Endothelial cell of umbilical vein (primary cell): Measurements from ENCODE around the gene SELENOO. TPM values are rescaled to one million over a fixed set of nuclear protein-coding genes. Genes with fewer than 3 reads are reported as not detected.

Source experiments
- BruUV-seq: library from RNA; stranded (reverse); fragments of 400-500 nt; replicated peaks from 2 replicates; lab custom pipeline; 2021; lab: Mats Ljungman, UMichigan
- CTCF ChIA-PET: fragments of 300-600, 350-600 bp; sonication (Branson Sonifier 250); formaldehyde crosslinking; loops from one replicate; lab custom pipeline; 2021; ENCODE audit warnings: antibody characterized with exemption, inconsistent platforms; lab: Charles Lee
- POLR2A ChIA-PET: fragments of 300-600, 350-600 bp; sonication (Branson Sonifier 250); formaldehyde crosslinking; loops from one replicate; lab custom pipeline; 2021; ENCODE audit warnings: antibody characterized with exemption, inconsistent platforms; lab: Charles Lee
- DNase-seq: peaks from one replicate; pipeline ENCODE4 v3.0.0-alpha.2; 2011; ENCODE audit warnings: low read depth, low spot score
- FAIRE-seq: peaks from 2 replicates; lab custom pipeline; 2011; peaks lifted over from hg19 to GRCh38; lab: Jason Lieb, UNC
- H2AFZ ChIP-seq: 2 replicates; pipeline ENCODE4 v1.6.0; 2012; ENCODE audit warnings: low read depth, low read length, control low read depth, inconsistent platforms
- H3K27ac ChIP-seq: 2 replicates; pipeline ENCODE4 v1.5.1; 2011; ENCODE audit warnings: low read depth, mild to moderate bottlenecking, control low read depth, low read length, moderate library complexity; ENCODE audit not compliant: insufficient read depth
- H3K27me3 ChIP-seq, 2 experiments: 2 replicates each; pipeline versions ENCODE4 v1.6.0 to v1.6.1; 2011; ENCODE audit warnings: low read length in 2 of 2, mixed read lengths in 1 of 2; ENCODE audit not compliant: control insufficient read depth in 2 of 2, insufficient read depth in 2 of 2
- H3K36me3 ChIP-seq, 2 experiments: 2 replicates in 1 of 2; 3 replicates in 1 of 2; pipeline ENCODE4 v1.5.1; 2011; ENCODE audit warnings: low read length in 2 of 2, mild to moderate bottlenecking in 1 of 2, moderate library complexity in 1 of 2; ENCODE audit not compliant: control insufficient read depth in 2 of 2, insufficient read depth in 2 of 2; ENCODE audit errors: extremely low read depth in 1 of 2
- H3K4me1 ChIP-seq: 3 replicates; pipeline ENCODE4 v1.5.1; 2011; ENCODE audit warnings: mild to moderate bottlenecking, low read length; ENCODE audit not compliant: control insufficient read depth, insufficient read depth; ENCODE audit errors: extremely low read depth
- H3K4me2 ChIP-seq: 2 replicates; pipeline ENCODE4 v1.6.1; 2011; ENCODE audit warnings: low read length, control low read depth, mixed read lengths; ENCODE audit not compliant: insufficient read depth
- H3K4me3 ChIP-seq, 3 experiments: fragments of 200-600 bp in 1 of 3; sonication (generic), shearing (Covaris generic) in 1 of 3; replicated peaks in 1 of 3; 2 replicates each; pipeline ENCODE4 v1.5.1; 2011 to 2016; ENCODE audit warnings: control low read depth in 3 of 3, low read length in 3 of 3, mild to moderate bottlenecking in 2 of 3, inconsistent platforms in 1 of 3, low read depth in 1 of 3, moderate library complexity in 1 of 3; ENCODE audit not compliant: insufficient read depth in 1 of 3
- H3K79me2 ChIP-seq: 2 replicates; pipeline ENCODE4 v1.6.0; 2012; ENCODE audit warnings: low read length, inconsistent platforms; ENCODE audit not compliant: control insufficient read depth, insufficient read depth
- H3K9ac ChIP-seq: replicated peaks from 2 replicates; pipeline ENCODE3; 2011; ENCODE audit warnings: low read length, control low read depth; ENCODE audit not compliant: insufficient read depth; ENCODE audit errors: extremely low read depth
- H3K9me1 ChIP-seq: replicated peaks from 3 replicates; pipeline ENCODE4 v1.6.0; 2011; ENCODE audit warnings: mild to moderate bottlenecking, low read length; ENCODE audit not compliant: control insufficient read depth, insufficient read depth; ENCODE audit errors: extremely low read depth
- H3K9me3 ChIP-seq: replicated peaks from 2 replicates; pipeline ENCODE4 v1.5.1; 2012; ENCODE audit warnings: low read length, inconsistent platforms; ENCODE audit not compliant: control insufficient read depth, insufficient read depth
- H4K20me1 ChIP-seq: replicated peaks from 2 replicates; pipeline ENCODE3; 2011; ENCODE audit warnings: mild to moderate bottlenecking, low read length; ENCODE audit not compliant: control insufficient read depth, insufficient read depth; ENCODE audit errors: extremely low read depth
- EZH2 ChIP-seq: IDR thresholded peaks from 2 replicates; pipeline ENCODE4 v1.6.1; 2012; ENCODE audit warnings: borderline replicate concordance, low read depth, mild to moderate bottlenecking, moderate library complexity, low read length, inconsistent platforms; ENCODE audit not compliant: severe bottlenecking
- FOS ChIP-seq: IDR thresholded peaks from 2 replicates; pipeline ENCODE4 v1.6.1; 2011; ENCODE audit warnings: mild to moderate bottlenecking, low read length, moderate library complexity, borderline replicate concordance; ENCODE audit not compliant: insufficient read depth
- GATA2 ChIP-seq: IDR thresholded peaks from 2 replicates; pipeline ENCODE4 v1.7.0; 2011; ENCODE audit warnings: low read depth, mild to moderate bottlenecking, moderate library complexity, mixed read lengths, low read length; ENCODE audit not compliant: insufficient read length, insufficient read depth
- JUN ChIP-seq: IDR thresholded peaks from 2 replicates; pipeline ENCODE4 v1.6.1; 2011; ENCODE audit warnings: borderline replicate concordance, low read depth; ENCODE audit not compliant: insufficient read length, insufficient read depth
- MYC ChIP-seq: IDR thresholded peaks from one replicate; pipeline ENCODE4 v1.6.1; 2011; ENCODE audit warnings: mild to moderate bottlenecking, low read depth, low read length
- POLR2A ChIP-seq: IDR thresholded peaks from 2 replicates; pipeline ENCODE4 v1.6.1; 2012; ENCODE audit warnings: low read depth, mild to moderate bottlenecking, control low read depth, low read length
- POLR2AphosphoS5 ChIP-seq: IDR thresholded peaks from 2 replicates; pipeline ENCODE4 v1.6.1; 2012; ENCODE audit warnings: low read depth, mild to moderate bottlenecking, control low read depth, low read length, moderate library complexity; ENCODE audit not compliant: insufficient read depth
- dilution Hi-C: fragments of 300-500 bp; cut with MboI; formaldehyde crosslinking; loops from one replicate; pipeline ENCODE4 v1.15.0; 2019; ENCODE audit warnings: low sequenced_read_pairs; ENCODE audit not compliant: extremely low pct_ligation_motif_present
- intact Hi-C: fragments of 100-400 bp; cut with micrococcal nuclease; formaldehyde crosslinking; loops from one replicate; pipeline ENCODE4 v1.10.0; 2022
- polyA plus RNA-seq, 4 experiments: library from polyadenylated mRNA; depleted of rRNA in 3 of 4; stranded (reverse) in 3 of 4; unstranded in 1 of 4; fragments of >200 nt; gene quantifications; 2 replicates each; pipeline versions ENCODE4 v1.2.1 to v1.2.3, GENCODE V29; 2011 to 2012; ENCODE audit warnings: missing spikeins in 1 of 4
- total RNA-seq: library from RNA; stranded (reverse); gene quantifications from 2 replicates; pipeline ENCODE4 v1.2.3, GENCODE V29; 2021
- TF ChIP-seq, protein P1 (sequence below): IDR thresholded peaks from 2 replicates; pipeline ENCODE4 v1.6.1; 2011; ENCODE audit not compliant: insufficient read depth, insufficient read length
- TF ChIP-seq, protein P2 (sequence below), 2 donors: IDR thresholded peaks; 1 replicate in 1 of 2; 2 replicates in 1 of 2; pipeline ENCODE4 v1.5.1; 2011; ENCODE audit warnings: low read length in 2 of 2, mild to moderate bottlenecking in 2 of 2, moderate library complexity in 2 of 2, control low read depth in 1 of 2, inconsistent platforms in 1 of 2, low read depth in 1 of 2; ENCODE audit not compliant: insufficient read depth in 1 of 2; ENCODE audit errors: extremely low read depth in 1 of 2

Gene SELENOO
- total and polyA plus RNA-seq, 2 donors (not counting 3 experiments of a cell fraction or from before 2014, with no cell fraction given), result 24.1 to 37.5 TPM

DNA sequence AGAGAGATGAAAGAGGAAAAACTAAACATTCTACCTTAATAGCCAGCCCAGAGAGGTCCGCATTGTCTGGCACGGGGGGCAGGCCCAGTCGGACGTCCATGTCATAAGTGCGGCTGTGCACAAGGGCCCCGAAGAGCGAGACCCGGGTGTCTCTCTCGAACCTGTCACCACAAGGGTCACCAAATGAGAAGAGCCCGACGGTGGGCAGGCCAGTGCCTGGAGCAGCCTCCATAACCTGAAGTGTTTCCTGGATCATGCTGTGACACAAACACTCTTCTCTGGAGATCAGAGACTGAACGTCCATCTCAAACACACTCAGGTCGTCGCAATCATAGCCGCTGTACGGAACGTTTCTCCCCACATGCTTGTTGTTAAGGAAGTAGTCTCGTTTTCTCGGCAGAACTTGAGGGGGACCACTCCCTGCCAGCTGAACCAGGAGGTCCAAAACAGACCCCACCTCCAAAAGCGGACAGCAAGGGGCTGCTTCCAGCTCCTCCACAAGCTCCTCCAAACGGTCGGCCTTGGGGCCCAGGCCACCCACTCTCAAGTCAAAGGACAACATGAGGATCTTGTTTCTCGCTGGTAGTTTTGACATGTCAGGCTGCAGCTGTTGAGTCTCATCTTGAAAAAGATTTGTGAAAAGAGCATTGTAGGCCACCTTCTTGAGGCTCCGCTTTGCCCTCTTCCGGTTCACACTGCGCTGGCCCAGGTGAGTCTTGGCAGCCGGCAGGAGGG, 43.0 kb downstream of the SELENOO start:
- peaks cover 0 to 14% of the 10 kb centered on the region in 2 experiments for H3K36me3 ChIP-seq
- dilution Hi-C loops, result no loop called here
- H3K4me2 ChIP-seq, result peak overlapping the region; percentile 94
- no peaks in the 10 kb centered on the region for H3K27me3 ChIP-seq
- intact Hi-C loops, result no loop called here
- TF ChIP-seq, protein P1, sequence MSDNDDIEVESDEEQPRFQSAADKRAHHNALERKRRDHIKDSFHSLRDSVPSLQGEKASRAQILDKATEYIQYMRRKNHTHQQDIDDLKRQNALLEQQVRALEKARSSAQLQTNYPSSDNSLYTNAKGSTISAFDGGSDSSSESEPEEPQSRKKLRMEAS, result no peak
- TF ChIP-seq EZH2 (no peak), GATA2 (no peak), JUN (no peak), MYC (no peak), POLR2A (no peak), POLR2AphosphoS5 (no peak), FOS (no peak)
- TF ChIP-seq, protein P2, sequence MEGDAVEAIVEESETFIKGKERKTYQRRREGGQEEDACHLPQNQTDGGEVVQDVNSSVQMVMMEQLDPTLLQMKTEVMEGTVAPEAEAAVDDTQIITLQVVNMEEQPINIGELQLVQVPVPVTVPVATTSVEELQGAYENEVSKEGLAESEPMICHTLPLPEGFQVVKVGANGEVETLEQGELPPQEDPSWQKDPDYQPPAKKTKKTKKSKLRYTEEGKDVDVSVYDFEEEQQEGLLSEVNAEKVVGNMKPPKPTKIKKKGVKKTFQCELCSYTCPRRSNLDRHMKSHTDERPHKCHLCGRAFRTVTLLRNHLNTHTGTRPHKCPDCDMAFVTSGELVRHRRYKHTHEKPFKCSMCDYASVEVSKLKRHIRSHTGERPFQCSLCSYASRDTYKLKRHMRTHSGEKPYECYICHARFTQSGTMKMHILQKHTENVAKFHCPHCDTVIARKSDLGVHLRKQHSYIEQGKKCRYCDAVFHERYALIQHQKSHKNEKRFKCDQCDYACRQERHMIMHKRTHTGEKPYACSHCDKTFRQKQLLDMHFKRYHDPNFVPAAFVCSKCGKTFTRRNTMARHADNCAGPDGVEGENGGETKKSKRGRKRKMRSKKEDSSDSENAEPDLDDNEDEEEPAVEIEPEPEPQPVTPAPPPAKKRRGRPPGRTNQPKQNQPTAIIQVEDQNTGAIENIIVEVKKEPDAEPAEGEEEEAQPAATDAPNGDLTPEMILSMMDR (IDR thresholded peaks at IDR 0.05; ENCODE audit: extremely low read depth in 1 of 2, insufficient read depth in 1 of 2, low read depth in 1 of 2, low read length in 2 of 2), result no peak
- ChIA-PET POLR2A (no interaction called here), CTCF (interaction anchor here (0.9 to 1.9 kb wide), 4 partner anchors 24 to 282 kb away, joined by 4 to 7 read pairs (median 4); partner anchors contain the start of gene SCO2)
- H3K9me3 ChIP-seq, result no peaks in the 10 kb centered on the region
- FAIRE-seq (peak; percentile 61), DNase-seq (peak; percentile 14)
- peak overlapping the region; percentile 73 for H3K27ac ChIP-seq
- peak overlapping the region; percentile 55 to 98 (median 90) for H3K4me3 ChIP-seq
- H3K4me1 ChIP-seq, result peaks cover 26% of the 10 kb centered on the region
- H3K9ac ChIP-seq, result peak overlapping the region; percentile 91
- H4K20me1 ChIP-seq, result no peaks in the 10 kb centered on the region
- peak overlapping the region; percentile 90 for H2AFZ ChIP-seq
- H3K9me1 ChIP-seq, result no peaks in the 10 kb centered on the region
- peaks cover 47% of the 10 kb centered on the region for H3K79me2 ChIP-seq
- TSS peak; percentile 32 for BruUV-seq
